ENCODE measurements around the gene NAA25. TPM values are rescaled to one million over a fixed set of nuclear protein-coding genes. Genes with fewer than 3 reads are reported as not detected.
A peak's percentile ranks its signal among the peaks of the same experiment; 100 is the strongest.
"Not testable (repeated sequence)": the region's sequence is repeated elsewhere in the genome, so short reads cannot be mapped to it uniquely, and the experiment has no call there.

Gene NAA25
- total RNA-seq, 1 donor from 2014 or later, result 22.9 TPM

- no peak for DNase-seq (ENCODE audit: low spot score)
These were observed 97.9 kb downstream of the NAA25 start for GRCh38 chr12:112010415-112011344.

- DNase-seq (ENCODE audit: low spot score), result not testable (repeated sequence)
These were observed 99.0 kb downstream of the NAA25 start for GRCh38 chr12:112009596-112009995.

- DNase-seq (ENCODE audit: low spot score), result no peak
These were observed 99.7 kb downstream of the NAA25 start for GRCh38 chr12:112008918-112009317.

GRCh38 chr12:112007945-112008344 lies 100.6 kb downstream of the NAA25 start:
- DNase-seq (ENCODE audit: low spot score), result no peak

GRCh38 chr12:112005419-112006395 lies 102.9 kb downstream of the NAA25 start:
- DNase-seq (ENCODE audit: low spot score), result no peak

- DNase-seq (ENCODE audit: low spot score), result no peak
These were observed 104.5 kb downstream of the NAA25 start for GRCh38 chr12:112004041-112004440.

GRCh38 chr12:112001576-112001975 lies 107.0 kb downstream of the NAA25 start:
- no peak for DNase-seq (ENCODE audit: low spot score)

GRCh38 chr12:112000820-112001219 lies 107.8 kb downstream of the NAA25 start:
- DNase-seq (ENCODE audit: low spot score), result no peak

- DNase-seq (ENCODE audit: low spot score), result not testable (repeated sequence)
These were observed 109.5 kb downstream of the NAA25 start for GRCh38 chr12:111999129-111999528.

- no peak for DNase-seq (ENCODE audit: low spot score)
These were observed 110.6 kb downstream of the NAA25 start for GRCh38 chr12:111998015-111998414.

- DNase-seq (ENCODE audit: low spot score), result no peak
These were observed 111.3 kb downstream of the NAA25 start for GRCh38 chr12:111997300-111997699.

- no peak for DNase-seq (ENCODE audit: low spot score)
These were observed 112.7 kb downstream of the NAA25 start for GRCh38 chr12:111995782-111996480.

GRCh38 chr12:111994211-111995111 lies 114.1 kb downstream of the NAA25 start:
- DNase-seq (ENCODE audit: low spot score), result peak; percentile 64

- DNase-seq (ENCODE audit: low spot score), result no peak
These were observed 115.1 kb downstream of the NAA25 start for GRCh38 chr12:111993292-111994150.

- no peak for DNase-seq (ENCODE audit: low spot score)
These were observed 116.1 kb downstream of the NAA25 start for GRCh38 chr12:111992464-111992863.

- no peak for DNase-seq (ENCODE audit: low spot score)
These were observed 116.6 kb downstream of the NAA25 start for GRCh38 chr12:111991946-111992345.

- no peak for DNase-seq (ENCODE audit: low spot score)
These were observed 117.0 kb downstream of the NAA25 start for GRCh38 chr12:111991535-111991934.

GRCh38 chr12:111984820-111985219 lies 123.8 kb downstream of the NAA25 start:
- DNase-seq (ENCODE audit: low spot score), result no peak

GRCh38 chr12:111981987-111982386 lies 126.6 kb downstream of the NAA25 start:
- no peak for DNase-seq (ENCODE audit: low spot score)

Measured in umbilical cord (tissue), 2 donors.